HEK293 (cell line): ENCODE data around the gene AHCYL1.
A peak's percentile ranks its signal among the peaks of the same experiment; 100 is the strongest.

Source experiments
- CTCF ChIA-PET: fragments of 350-600 bp; formaldehyde crosslinking; extraction: SDS; loops from one replicate; lab custom pipeline; 2021; ENCODE audit warnings: antibody characterized with exemption; lab: Yijun Ruan, JAX
- POLR2A ChIA-PET: fragments of 300-600 bp; formaldehyde crosslinking; extraction: SDS; loops from one replicate; lab custom pipeline; 2020; ENCODE audit warnings: antibody characterized with exemption, inconsistent platforms; lab: Yijun Ruan, JAX
- H3K27ac ChIP-seq: fragments of 200-500 bp; sonication (Bioruptor generic); 2 replicates; pipeline ENCODE4 v1.5.1; 2014; ENCODE audit warnings: low read depth, low read length, control low read depth, inconsistent platforms; ENCODE audit errors: extremely low read depth
- H3K36me3 ChIP-seq, 2 experiments: fragments of 200-500 bp in 1 of 2; sonication (Bioruptor generic) in 1 of 2; 1 replicate in 1 of 2; 2 replicates in 1 of 2; pipeline ENCODE4 v1.5.1; 2014 to 2017; ENCODE audit warnings: inconsistent platforms in 2 of 2, low read length in 2 of 2; ENCODE audit not compliant: control insufficient read depth in 2 of 2, insufficient read depth in 1 of 2
- H3K4me1 ChIP-seq: fragments of 200-500 bp; sonication (Bioruptor generic); 2 replicates; pipeline ENCODE4 v1.5.1; 2014; ENCODE audit warnings: mild to moderate bottlenecking, low read length, inconsistent platforms; ENCODE audit not compliant: control insufficient read depth, insufficient read depth
- H3K4me3 ChIP-seq: 2 replicates; pipeline ENCODE4 v1.5.1; 2011; ENCODE audit warnings: low read depth, mild to moderate bottlenecking, control low read depth, low read length, moderate library complexity
- H3K9me3 ChIP-seq: fragments of 200-500 bp; sonication (Bioruptor generic); 2 replicates; pipeline ENCODE4 v1.5.1; 2014; ENCODE audit warnings: low read depth, low read length, inconsistent platforms; ENCODE audit not compliant: control insufficient read depth, insufficient read depth
- GLIS1 ChIP-seq: fragments of 450-650 bp; formaldehyde crosslinking; IDR thresholded peaks from 2 replicates; pipeline ENCODE4 v1.5.1; 2016; ENCODE audit warnings: missing biosample characterization, missing genetic modification characterization
- KLF1 ChIP-seq: fragments of 450-650 bp; formaldehyde crosslinking; IDR thresholded peaks from 2 replicates; pipeline ENCODE4 v1.5.1; 2016; ENCODE audit warnings: missing biosample characterization, missing genetic modification characterization
- KLF16 ChIP-seq: fragments of 450-650 bp; formaldehyde crosslinking; IDR thresholded peaks from 2 replicates; pipeline ENCODE4 v1.5.1; 2017; ENCODE audit warnings: missing biosample characterization, missing genetic modification characterization
- KLF8 ChIP-seq: fragments of 450-650 bp; formaldehyde crosslinking; IDR thresholded peaks from 2 replicates; pipeline ENCODE4 v1.5.1; 2016; ENCODE audit warnings: missing biosample characterization, missing genetic modification characterization
- SP3 ChIP-seq: fragments of 450-650 bp; formaldehyde crosslinking; IDR thresholded peaks from 2 replicates; pipeline ENCODE4 v1.5.1; 2016; ENCODE audit warnings: missing biosample characterization, missing genetic modification characterization
- ZBTB8A ChIP-seq: fragments of 450-650 bp; formaldehyde crosslinking; IDR thresholded peaks from 2 replicates; pipeline ENCODE4 v1.5.1; 2016; ENCODE audit warnings: missing biosample characterization, missing genetic modification characterization
- ZNF140 ChIP-seq: fragments of 450-650 bp; formaldehyde crosslinking; IDR thresholded peaks from 2 replicates; pipeline ENCODE4 v1.5.1; 2016; ENCODE audit warnings: missing biosample characterization, missing genetic modification characterization
- ZNF19 ChIP-seq: fragments of 450-650 bp; formaldehyde crosslinking; IDR thresholded peaks from 2 replicates; pipeline ENCODE4; 2016; ENCODE audit warnings: missing biosample characterization, missing genetic modification characterization, low read depth
- ZNF274 ChIP-seq, 2 experiments: fragments of 200-500 bp in 1 of 2; fragments of 450-650 bp in 1 of 2; sonication (Bioruptor generic) in 1 of 2; formaldehyde crosslinking in 1 of 2; IDR thresholded peaks; 2 replicates each; pipeline versions ENCODE4 v1.5.1 to v1.6.1; 2014 to 2016; ENCODE audit warnings: borderline replicate concordance in 1 of 2, inconsistent platforms in 1 of 2, low read length in 1 of 2, missing biosample characterization in 1 of 2, missing genetic modification characterization in 1 of 2
- ZNF423 ChIP-seq: fragments of 450-650 bp; formaldehyde crosslinking; IDR thresholded peaks from 2 replicates; pipeline ENCODE4 v1.5.1; 2016; ENCODE audit warnings: missing biosample characterization, missing genetic modification characterization
- ZNF707 ChIP-seq: fragments of 450-650 bp; formaldehyde crosslinking; IDR thresholded peaks from 2 replicates; pipeline ENCODE4 v1.5.1; 2016; ENCODE audit warnings: missing biosample characterization, missing genetic modification characterization
- TF ChIP-seq, protein P1 (sequence below): fragments of 450-650 bp; formaldehyde crosslinking; conservative IDR thresholded peaks from 2 replicates; pipeline ENCODE4 v1.5.1; 2016; ENCODE audit warnings: low read depth, missing biosample characterization, missing genetic modification characterization
- TF ChIP-seq, protein P2 (sequence below): fragments of 450-650 bp; formaldehyde crosslinking; IDR thresholded peaks from 2 replicates; pipeline ENCODE4 v1.5.1; 2016; ENCODE audit warnings: missing biosample characterization, missing genetic modification characterization
- TF ChIP-seq, protein P3 (sequence below): fragments of 450-650 bp; formaldehyde crosslinking; IDR thresholded peaks from 2 replicates; pipeline ENCODE4 v1.5.1; 2016; ENCODE audit warnings: missing biosample characterization, missing genetic modification characterization
- TF ChIP-seq, protein P4 (sequence below): fragments of 450-650 bp; formaldehyde crosslinking; IDR thresholded peaks from 2 replicates; pipeline ENCODE4 v1.5.1; 2016; ENCODE audit warnings: missing biosample characterization, missing genetic modification characterization
- TF ChIP-seq, protein P5 (sequence below): fragments of 450-650 bp; formaldehyde crosslinking; conservative IDR thresholded peaks from 2 replicates; pipeline ENCODE4 v1.5.1; 2016; ENCODE audit warnings: low read depth, missing biosample characterization, missing genetic modification characterization
- TF ChIP-seq, protein P6 (sequence below): fragments of 450-650 bp; formaldehyde crosslinking; IDR thresholded peaks from 2 replicates; pipeline ENCODE4 v1.5.1; 2016; ENCODE audit warnings: missing biosample characterization, missing genetic modification characterization
- TF ChIP-seq, protein P7 (sequence below): fragments of 450-650 bp; formaldehyde crosslinking; optimal IDR thresholded peaks from 2 replicates; pipeline ENCODE3; 2016; ENCODE audit warnings: missing biosample characterization, mild to moderate bottlenecking, missing genetic modification characterization

Gene AHCYL1

DNA sequence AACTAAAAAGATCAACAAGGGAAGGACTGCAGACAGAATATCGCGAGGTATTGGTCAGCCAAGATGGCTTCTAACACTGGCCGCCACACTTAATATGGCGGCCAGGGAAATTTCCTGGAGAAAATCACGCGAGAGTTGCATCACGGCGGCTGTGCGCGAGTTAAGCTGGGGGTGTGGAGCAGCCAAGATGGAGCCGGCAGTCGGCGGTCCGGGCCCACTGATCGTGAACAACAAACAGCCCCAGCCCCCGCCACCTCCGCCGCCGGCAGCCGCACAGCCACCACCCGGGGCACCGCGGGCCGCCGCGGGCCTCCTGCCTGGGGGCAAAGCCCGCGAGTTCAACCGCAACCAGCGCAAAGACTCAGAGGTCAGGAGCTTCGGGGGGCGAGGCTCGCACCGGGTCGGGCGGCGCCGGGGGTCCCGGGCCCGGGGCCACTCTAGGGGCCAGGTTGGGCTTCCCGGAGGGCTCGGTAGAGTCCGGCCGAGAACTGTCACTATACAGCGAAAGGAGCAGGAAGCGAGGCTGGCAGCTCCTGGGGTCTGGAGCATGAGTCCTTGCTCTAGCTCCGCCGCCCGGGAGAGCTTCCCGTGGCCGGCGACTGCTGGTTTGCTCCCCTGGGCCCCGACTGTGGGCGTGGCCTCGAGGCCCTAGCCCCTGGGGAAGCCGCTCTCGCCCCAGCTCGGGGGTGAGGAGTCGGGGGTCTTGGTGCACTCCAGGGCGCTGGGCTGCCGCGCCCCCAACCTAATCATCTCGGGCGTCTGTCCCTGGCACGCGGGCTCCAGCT lies 50.1 kb downstream of the AHCYL1 start, which contains the start of gene STRIP1:
STRIP1 (plus strand) TSS at position 174 of the 785 bp plus-strand sequence; CDS start at position 188, 14 bp downstream.
- Histone ChIP-seq H3K27ac (peak within 1 kb of the TSS; percentile 76), H3K4me3 (peak within 1 kb of the TSS; percentile 80), H3K36me3 (peaks cover 0 to 29% of the 10 kb centered on the region in 2 experiments; a peak in 2 of 3 replicates), H3K9me3 (no peaks in the 10 kb centered on the region), H3K4me1 (peaks cover 4% of the 10 kb centered on the region; the same call in 1 of the 2 replicates)
- ChIA-PET CTCF (interaction anchor here (0.5 to 4.5 kb wide), 10 partner anchors 11 to 404 kb away, joined by 3 to 34 read pairs (median 4); partner anchors contain the start of gene AHCYL1), POLR2A (interaction anchor here (0.5 to 1.9 kb wide), 9 partner anchors 9 to 549 kb away, joined by 3 to 13 read pairs (median 6); partner anchors contain the start of genes AHCYL1 and RBM15)
- TF ChIP-seq, protein P1, sequence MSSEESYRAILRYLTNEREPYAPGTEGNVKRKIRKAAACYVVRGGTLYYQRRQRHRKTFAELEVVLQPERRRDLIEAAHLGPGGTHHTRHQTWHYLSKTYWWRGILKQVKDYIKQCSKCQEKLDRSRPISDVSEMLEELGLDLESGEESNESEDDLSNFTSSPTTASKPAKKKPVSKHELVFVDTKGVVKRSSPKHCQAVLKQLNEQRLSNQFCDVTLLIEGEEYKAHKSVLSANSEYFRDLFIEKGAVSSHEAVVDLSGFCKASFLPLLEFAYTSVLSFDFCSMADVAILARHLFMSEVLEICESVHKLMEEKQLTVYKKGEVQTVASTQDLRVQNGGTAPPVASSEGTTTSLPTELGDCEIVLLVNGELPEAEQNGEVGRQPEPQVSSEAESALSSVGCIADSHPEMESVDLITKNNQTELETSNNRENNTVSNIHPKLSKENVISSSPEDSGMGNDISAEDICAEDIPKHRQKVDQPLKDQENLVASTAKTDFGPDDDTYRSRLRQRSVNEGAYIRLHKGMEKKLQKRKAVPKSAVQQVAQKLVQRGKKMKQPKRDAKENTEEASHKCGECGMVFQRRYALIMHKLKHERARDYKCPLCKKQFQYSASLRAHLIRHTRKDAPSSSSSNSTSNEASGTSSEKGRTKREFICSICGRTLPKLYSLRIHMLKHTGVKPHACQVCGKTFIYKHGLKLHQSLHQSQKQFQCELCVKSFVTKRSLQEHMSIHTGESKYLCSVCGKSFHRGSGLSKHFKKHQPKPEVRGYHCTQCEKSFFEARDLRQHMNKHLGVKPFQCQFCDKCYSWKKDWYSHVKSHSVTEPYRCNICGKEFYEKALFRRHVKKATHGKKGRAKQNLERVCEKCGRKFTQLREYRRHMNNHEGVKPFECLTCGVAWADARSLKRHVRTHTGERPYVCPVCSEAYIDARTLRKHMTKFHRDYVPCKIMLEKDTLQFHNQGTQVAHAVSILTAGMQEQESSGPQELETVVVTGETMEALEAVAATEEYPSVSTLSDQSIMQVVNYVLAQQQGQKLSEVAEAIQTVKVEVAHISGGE: peak; percentile 31; the same call in 1 of the 2 replicates
- TF ChIP-seq, protein P2, sequence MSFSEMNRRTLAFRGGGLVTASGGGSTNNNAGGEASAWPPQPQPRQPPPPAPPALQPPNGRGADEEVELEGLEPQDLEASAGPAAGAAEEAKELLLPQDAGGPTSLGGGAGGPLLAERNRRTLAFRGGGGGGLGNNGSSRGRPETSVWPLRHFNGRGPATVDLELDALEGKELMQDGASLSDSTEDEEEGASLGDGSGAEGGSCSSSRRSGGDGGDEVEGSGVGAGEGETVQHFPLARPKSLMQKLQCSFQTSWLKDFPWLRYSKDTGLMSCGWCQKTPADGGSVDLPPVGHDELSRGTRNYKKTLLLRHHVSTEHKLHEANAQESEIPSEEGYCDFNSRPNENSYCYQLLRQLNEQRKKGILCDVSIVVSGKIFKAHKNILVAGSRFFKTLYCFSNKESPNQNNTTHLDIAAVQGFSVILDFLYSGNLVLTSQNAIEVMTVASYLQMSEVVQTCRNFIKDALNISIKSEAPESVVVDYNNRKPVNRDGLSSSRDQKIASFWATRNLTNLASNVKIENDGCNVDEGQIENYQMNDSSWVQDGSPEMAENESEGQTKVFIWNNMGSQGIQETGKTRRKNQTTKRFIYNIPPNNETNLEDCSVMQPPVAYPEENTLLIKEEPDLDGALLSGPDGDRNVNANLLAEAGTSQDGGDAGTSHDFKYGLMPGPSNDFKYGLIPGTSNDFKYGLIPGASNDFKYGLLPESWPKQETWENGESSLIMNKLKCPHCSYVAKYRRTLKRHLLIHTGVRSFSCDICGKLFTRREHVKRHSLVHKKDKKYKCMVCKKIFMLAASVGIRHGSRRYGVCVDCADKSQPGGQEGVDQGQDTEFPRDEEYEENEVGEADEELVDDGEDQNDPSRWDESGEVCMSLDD (tag by site-specific recombination): peak; percentile 64; the same call in 1 of the 2 replicates
- peak; percentile 50 for TF ChIP-seq SP3 (tag by site-specific recombination)
- TF ChIP-seq, protein P3, sequence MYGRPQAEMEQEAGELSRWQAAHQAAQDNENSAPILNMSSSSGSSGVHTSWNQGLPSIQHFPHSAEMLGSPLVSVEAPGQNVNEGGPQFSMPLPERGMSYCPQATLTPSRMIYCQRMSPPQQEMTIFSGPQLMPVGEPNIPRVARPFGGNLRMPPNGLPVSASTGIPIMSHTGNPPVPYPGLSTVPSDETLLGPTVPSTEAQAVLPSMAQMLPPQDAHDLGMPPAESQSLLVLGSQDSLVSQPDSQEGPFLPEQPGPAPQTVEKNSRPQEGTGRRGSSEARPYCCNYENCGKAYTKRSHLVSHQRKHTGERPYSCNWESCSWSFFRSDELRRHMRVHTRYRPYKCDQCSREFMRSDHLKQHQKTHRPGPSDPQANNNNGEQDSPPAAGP: peak; percentile 33; the same call in 1 of the 2 replicates
- TF ChIP-seq ZNF19 (tag by site-specific recombination): no peak
- TF ChIP-seq GLIS1 (tag by site-specific recombination): peak; percentile 66
- TF ChIP-seq ZBTB8A (tag by site-specific recombination): peak; percentile 40; the same call in 1 of the 2 replicates
- no peak for TF ChIP-seq KLF1 (tag by site-specific recombination)
- TF ChIP-seq ZNF423 (tag by site-specific recombination): peak; percentile 81
- peak; percentile 74 for TF ChIP-seq KLF8 (tag by site-specific recombination)
- TF ChIP-seq, protein P4, sequence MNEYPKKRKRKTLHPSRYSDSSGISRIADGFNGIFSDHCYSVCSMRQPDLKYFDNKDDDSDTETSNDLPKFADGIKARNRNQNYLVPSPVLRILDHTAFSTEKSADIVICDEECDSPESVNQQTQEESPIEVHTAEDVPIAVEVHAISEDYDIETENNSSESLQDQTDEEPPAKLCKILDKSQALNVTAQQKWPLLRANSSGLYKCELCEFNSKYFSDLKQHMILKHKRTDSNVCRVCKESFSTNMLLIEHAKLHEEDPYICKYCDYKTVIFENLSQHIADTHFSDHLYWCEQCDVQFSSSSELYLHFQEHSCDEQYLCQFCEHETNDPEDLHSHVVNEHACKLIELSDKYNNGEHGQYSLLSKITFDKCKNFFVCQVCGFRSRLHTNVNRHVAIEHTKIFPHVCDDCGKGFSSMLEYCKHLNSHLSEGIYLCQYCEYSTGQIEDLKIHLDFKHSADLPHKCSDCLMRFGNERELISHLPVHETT: 0 out of 2 replicates have a peak, but pooled peaks have one; percentile 63
- no peak for TF ChIP-seq ZNF140 (tag by site-specific recombination)
- TF ChIP-seq, protein P5, sequence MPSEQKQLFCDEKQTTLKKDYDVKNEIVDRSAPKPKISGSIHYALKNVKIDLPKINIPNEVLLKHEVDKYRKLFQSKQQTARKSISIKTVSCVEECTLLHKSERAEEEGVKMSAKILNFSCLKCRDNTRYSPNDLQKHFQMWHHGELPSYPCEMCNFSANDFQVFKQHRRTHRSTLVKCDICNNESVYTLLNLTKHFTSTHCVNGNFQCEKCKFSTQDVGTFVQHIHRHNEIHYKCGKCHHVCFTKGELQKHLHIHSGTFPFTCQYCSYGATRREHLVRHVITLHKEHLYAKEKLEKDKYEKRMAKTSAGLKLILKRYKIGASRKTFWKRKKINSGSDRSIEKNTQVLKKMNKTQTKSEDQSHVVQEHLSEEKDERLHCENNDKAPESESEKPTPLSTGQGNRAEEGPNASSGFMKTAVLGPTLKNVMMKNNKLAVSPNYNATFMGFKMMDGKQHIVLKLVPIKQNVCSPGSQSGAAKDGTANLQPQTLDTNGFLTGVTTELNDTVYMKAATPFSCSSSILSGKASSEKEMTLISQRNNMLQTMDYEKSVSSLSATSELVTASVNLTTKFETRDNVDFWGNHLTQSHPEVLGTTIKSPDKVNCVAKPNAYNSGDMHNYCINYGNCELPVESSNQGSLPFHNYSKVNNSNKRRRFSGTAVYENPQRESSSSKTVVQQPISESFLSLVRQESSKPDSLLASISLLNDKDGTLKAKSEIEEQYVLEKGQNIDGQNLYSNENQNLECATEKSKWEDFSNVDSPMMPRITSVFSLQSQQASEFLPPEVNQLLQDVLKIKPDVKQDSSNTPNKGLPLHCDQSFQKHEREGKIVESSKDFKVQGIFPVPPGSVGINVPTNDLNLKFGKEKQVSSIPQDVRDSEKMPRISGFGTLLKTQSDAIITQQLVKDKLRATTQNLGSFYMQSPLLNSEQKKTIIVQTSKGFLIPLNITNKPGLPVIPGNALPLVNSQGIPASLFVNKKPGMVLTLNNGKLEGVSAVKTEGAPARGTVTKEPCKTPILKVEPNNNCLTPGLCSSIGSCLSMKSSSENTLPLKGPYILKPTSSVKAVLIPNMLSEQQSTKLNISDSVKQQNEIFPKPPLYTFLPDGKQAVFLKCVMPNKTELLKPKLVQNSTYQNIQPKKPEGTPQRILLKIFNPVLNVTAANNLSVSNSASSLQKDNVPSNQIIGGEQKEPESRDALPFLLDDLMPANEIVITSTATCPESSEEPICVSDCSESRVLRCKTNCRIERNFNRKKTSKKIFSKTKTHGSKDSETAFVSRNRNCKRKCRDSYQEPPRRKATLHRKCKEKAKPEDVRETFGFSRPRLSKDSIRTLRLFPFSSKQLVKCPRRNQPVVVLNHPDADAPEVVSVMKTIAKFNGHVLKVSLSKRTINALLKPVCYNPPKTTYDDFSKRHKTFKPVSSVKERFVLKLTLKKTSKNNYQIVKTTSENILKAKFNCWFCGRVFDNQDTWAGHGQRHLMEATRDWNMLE: peak; percentile 91
- peak; percentile 76; the same call in 1 of the 2 replicates for TF ChIP-seq KLF16 (tag by site-specific recombination)
- TF ChIP-seq ZNF707 (tag by site-specific recombination): no peak
- TF ChIP-seq, protein P6, sequence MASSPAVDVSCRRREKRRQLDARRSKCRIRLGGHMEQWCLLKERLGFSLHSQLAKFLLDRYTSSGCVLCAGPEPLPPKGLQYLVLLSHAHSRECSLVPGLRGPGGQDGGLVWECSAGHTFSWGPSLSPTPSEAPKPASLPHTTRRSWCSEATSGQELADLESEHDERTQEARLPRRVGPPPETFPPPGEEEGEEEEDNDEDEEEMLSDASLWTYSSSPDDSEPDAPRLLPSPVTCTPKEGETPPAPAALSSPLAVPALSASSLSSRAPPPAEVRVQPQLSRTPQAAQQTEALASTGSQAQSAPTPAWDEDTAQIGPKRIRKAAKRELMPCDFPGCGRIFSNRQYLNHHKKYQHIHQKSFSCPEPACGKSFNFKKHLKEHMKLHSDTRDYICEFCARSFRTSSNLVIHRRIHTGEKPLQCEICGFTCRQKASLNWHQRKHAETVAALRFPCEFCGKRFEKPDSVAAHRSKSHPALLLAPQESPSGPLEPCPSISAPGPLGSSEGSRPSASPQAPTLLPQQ (tag by site-specific recombination): peak; percentile 77
- TF ChIP-seq, protein P7, sequence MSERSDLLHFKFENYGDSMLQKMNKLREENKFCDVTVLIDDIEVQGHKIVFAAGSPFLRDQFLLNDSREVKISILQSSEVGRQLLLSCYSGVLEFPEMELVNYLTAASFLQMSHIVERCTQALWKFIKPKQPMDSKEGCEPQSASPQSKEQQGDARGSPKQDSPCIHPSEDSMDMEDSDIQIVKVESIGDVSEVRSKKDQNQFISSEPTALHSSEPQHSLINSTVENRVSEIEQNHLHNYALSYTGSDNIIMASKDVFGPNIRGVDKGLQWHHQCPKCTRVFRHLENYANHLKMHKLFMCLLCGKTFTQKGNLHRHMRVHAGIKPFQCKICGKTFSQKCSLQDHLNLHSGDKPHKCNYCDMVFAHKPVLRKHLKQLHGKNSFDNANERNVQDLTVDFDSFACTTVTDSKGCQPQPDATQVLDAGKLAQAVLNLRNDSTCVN (tag by site-specific recombination): peak; percentile 55
- no peak for TF ChIP-seq ZNF274 (IDR thresholded peaks at IDR 0.05; ENCODE audit: low read length)
- TF ChIP-seq ZNF274 (tag by site-specific recombination; IDR thresholded peaks at IDR 0.05; ENCODE audit: borderline replicate concordance): no peak
